HG02870 (cell line): ENCODE results near the gene ABHD5.

Experiments
- ATAC-seq: cut with Tn5 transposase; IDR thresholded peaks from one replicate; pipeline ENCODE4 v1.9.1; 2021; ENCODE audit warnings: mild to moderate bottlenecking, moderate library complexity; ENCODE audit not compliant: unreplicated experiment

Gene ABHD5

GRCh38 chr3:43773273-43774094 is 82.7 kb downstream of the ABHD5 start:
- no peak for ATAC-seq

- ATAC-seq, result no peak
Observed at GRCh38 chr3:43774799-43775198, 84.1 kb downstream of the ABHD5 start.

- ATAC-seq, result no peak
Observed at GRCh38 chr3:43776101-43776500, 85.4 kb downstream of the ABHD5 start.

- no peak for ATAC-seq
Observed at GRCh38 chr3:43779850-43780249, 89.1 kb downstream of the ABHD5 start.

- no peak for ATAC-seq
Observed at GRCh38 chr3:43782541-43782940, 91.8 kb downstream of the ABHD5 start.
